GM21447 (cell line): ENCODE measurements around the gene TMEM106A.
A peak's percentile ranks its signal among the peaks of the same experiment; 100 is the strongest.
"Not testable (repeated sequence)": the region's sequence is repeated elsewhere in the genome, so short reads cannot be mapped to it uniquely, and the experiment has no call there.

Experiments
- ATAC-seq: cut with Tn5 transposase; IDR thresholded peaks from one replicate; pipeline ENCODE4 v1.9.1; 2021; ENCODE audit not compliant: unreplicated experiment

TMEM106A gene

GRCh38 chr17:43211480-43212402 lies at the start of gene TMEM106A:
Gene TMEM106A, plus strand, starts transcription at chr17:43211875. Its CDS starts 1,167 bp downstream, at chr17:43213042.
- ATAC-seq: peak; percentile 68

- not testable (repeated sequence) for ATAC-seq
Measured at GRCh38 chr17:43165971-43166370, 45.7 kb upstream of the TMEM106A start.

GRCh38 chr17:43169561-43170139 lies 42.0 kb upstream of the TMEM106A start:
- ATAC-seq: peak; percentile 12

GRCh38 chr17:43170140-43170765 lies 41.4 kb upstream of the TMEM106A start:
- peak; percentile 59 for ATAC-seq

GRCh38 chr17:43170766-43171585 lies 40.7 kb upstream of the TMEM106A start, which contains the start of gene NBR1:
Gene NBR1, plus strand, starts transcription at chr17:43171214. Its CDS starts 4,586 bp downstream, at chr17:43175800.
- ATAC-seq: peak; percentile 70

GRCh38 chr17:43171586-43172487 lies 39.8 kb upstream of the TMEM106A start:
- no peak for ATAC-seq

- ATAC-seq: no peak
Measured at GRCh38 chr17:43175213-43176118, 36.2 kb upstream of the TMEM106A start.

GRCh38 chr17:43176119-43176570 lies 35.5 kb upstream of the TMEM106A start:
- no peak for ATAC-seq

- ATAC-seq: no peak
Measured at GRCh38 chr17:43183921-43184320, 27.8 kb upstream of the TMEM106A start.

- not testable (repeated sequence) for ATAC-seq
Measured at GRCh38 chr17:43186656-43187055, 25.0 kb upstream of the TMEM106A start.

- ATAC-seq: no peak
Measured at GRCh38 chr17:43193251-43193650, 18.4 kb upstream of the TMEM106A start.

- no peak for ATAC-seq
Measured at GRCh38 chr17:43199633-43200032, 12.0 kb upstream of the TMEM106A start.

- no peak for ATAC-seq
Measured at GRCh38 chr17:43200127-43200526, 11.5 kb upstream of the TMEM106A start.

GRCh38 chr17:43203013-43203412 lies 8.7 kb upstream of the TMEM106A start:
- ATAC-seq: not testable (repeated sequence)

- ATAC-seq: no peak
Measured at GRCh38 chr17:43210576-43210975, 1.1 kb upstream of the TMEM106A start.

GRCh38 chr17:43211123-43211479 lies 574 bp upstream of the TMEM106A start:
- ATAC-seq: no peak

- ATAC-seq: peak; percentile 45
Measured at GRCh38 chr17:43212641-43213490, 1.2 kb downstream of the TMEM106A start.

GRCh38 chr17:43213545-43213944 lies 1.9 kb downstream of the TMEM106A start:
- ATAC-seq: no peak
